ENCODE results near the gene CSNK1A1. TPM values are rescaled to one million over a fixed set of nuclear protein-coding genes. Genes with fewer than 3 reads are reported as not detected.

CSNK1A1 gene
- total RNA-seq, 4 donors from 2014 or later, result 157 to 252 (median 215) TPM

DNA sequence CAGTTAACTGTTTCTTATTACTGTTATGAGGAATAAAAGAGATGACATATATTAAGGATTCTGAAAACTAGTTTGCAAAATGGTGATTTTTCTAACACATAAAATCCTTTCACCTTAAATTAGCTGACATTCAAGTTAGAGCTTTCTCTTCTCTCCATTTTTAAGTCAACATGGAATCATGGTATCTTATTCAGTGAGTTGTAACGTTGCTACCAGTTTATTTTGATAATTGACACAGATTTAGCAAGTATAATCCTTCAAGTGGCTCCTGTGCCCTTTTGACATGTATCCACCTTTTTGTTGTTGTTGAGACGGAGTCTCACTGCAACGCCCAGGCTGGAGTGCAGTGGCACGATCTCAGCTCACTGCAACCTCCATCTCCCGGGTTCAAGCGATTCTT is 58.5 kb downstream of the CSNK1A1 start:
- H3K4me1 ChIP-seq, result peaks cover 32 to 40% of the 10 kb centered on the region in 2 donors
- in situ Hi-C loops (cut with MboI; ENCODE audit: low sequenced_read_pairs in 4 of 4), result no loop called here

DNA sequence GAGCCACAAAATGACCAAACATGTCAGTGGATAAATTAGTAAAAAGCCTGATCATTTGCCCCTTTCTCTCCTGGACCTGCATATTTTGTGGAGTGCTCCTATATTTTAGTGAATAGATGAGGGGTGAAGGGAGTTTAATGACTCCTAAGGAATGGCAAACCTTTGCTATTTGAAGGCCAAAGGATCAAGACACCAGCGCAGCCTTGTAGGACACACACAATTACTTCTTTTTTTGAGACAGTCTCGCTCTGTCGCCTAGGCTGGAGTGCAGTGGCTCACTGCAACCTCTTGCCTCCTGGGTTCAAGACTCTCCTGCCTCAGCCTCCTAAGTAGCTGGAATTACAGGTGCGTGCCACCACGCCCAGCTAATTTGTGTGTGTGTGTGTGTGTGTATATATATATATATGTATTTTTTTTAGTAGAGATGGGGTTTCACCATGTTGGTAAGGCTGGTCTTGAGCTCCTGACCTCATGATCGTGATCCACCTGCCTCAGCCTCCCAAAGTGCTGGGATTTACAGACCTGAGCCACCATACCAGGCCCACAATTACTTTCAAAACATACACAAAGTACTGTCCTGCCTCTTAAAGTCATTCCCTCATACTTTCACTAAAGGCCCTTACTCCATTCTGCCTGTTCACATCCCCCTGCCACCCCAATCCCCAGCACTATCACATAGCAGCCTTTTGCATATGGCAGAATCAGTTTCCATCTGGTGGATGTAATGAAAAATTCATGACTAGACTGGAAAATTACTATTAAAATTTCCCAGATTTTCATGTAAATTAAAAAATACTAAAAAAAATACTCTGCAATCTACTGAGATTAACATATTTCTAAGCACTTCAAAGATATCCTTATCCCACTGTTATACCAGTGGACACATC is 60.4 kb downstream of the CSNK1A1 start:
- no peak for DNase-seq
- no peaks in the 10 kb centered on the region for H3K27me3 ChIP-seq
- no peak overlapping the region for H3K4me3 ChIP-seq
- TF ChIP-seq, protein P1, sequence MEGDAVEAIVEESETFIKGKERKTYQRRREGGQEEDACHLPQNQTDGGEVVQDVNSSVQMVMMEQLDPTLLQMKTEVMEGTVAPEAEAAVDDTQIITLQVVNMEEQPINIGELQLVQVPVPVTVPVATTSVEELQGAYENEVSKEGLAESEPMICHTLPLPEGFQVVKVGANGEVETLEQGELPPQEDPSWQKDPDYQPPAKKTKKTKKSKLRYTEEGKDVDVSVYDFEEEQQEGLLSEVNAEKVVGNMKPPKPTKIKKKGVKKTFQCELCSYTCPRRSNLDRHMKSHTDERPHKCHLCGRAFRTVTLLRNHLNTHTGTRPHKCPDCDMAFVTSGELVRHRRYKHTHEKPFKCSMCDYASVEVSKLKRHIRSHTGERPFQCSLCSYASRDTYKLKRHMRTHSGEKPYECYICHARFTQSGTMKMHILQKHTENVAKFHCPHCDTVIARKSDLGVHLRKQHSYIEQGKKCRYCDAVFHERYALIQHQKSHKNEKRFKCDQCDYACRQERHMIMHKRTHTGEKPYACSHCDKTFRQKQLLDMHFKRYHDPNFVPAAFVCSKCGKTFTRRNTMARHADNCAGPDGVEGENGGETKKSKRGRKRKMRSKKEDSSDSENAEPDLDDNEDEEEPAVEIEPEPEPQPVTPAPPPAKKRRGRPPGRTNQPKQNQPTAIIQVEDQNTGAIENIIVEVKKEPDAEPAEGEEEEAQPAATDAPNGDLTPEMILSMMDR (IDR thresholded peaks at IDR 0.05 in 4 of 5, conservative IDR thresholded peaks at IDR 0.05 in 1 of 5), result no peak
- TF ChIP-seq POLR2A (IDR thresholded peaks at IDR 0.05), result no peak
- peaks cover 0 to 11% of the 10 kb centered on the region in 2 donors for H3K36me3 ChIP-seq
- H3K4me1 ChIP-seq, result peaks cover 50 to 58% of the 10 kb centered on the region in 2 donors
- H3K27ac ChIP-seq, result no peak overlapping the region
- H3K9me3 ChIP-seq, result no peaks in the 10 kb centered on the region
- intact Hi-C loops (cut with DNase I; ENCODE audit: low total_unique reads), result no loop called here
- in situ Hi-C loops (cut with MboI; ENCODE audit: low sequenced_read_pairs in 4 of 4), result no loop called here
- no peak for ATAC-seq

More for the DNA sequence above, 58.5 kb downstream of the CSNK1A1 start:
- H3K4me3 ChIP-seq, result no peak overlapping the region
- ATAC-seq (no peak), DNase-seq (no peak)
- no peaks in the 10 kb centered on the region for H3K9me3 ChIP-seq
- H3K27ac ChIP-seq, result peak overlapping the region; percentile 6 to 35 (median 15)
- intact Hi-C loops (cut with DNase I; ENCODE audit: low total_unique reads), result no loop called here
- H3K27me3 ChIP-seq, result no peaks in the 10 kb centered on the region
- no peak for TF ChIP-seq POLR2A (IDR thresholded peaks at IDR 0.05)
- TF ChIP-seq, protein P1 (IDR thresholded peaks at IDR 0.05 in 4 of 5, conservative IDR thresholded peaks at IDR 0.05 in 1 of 5), result no peak
- peaks cover 3 to 25% of the 10 kb centered on the region in 2 donors for H3K36me3 ChIP-seq

DNA sequence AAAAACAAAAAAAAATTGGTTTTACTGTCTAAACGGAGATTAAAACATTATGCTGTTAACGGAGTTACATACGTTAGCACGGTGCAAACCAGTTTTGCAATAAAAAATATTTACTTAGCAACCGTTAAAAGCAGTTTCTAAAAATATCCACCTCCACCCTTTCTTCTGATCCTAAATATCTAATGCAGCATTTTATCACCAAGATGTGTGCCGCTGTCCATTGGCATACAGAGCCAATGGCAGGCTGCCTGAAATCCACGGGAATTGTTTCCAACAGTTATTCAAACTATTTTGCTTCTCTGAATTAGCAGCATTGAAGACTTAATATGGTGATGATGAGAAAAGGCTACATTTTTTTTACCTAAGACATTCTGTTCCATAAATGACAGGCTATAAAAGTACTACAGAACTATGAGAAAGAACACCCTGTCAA is 61.6 kb downstream of the CSNK1A1 start:
- Histone ChIP-seq H3K27ac (peak overlapping the region in 2 of 4 donors; percentile 44 to 87), H3K27me3 (no peaks in the 10 kb centered on the region), H3K9me3 (no peaks in the 10 kb centered on the region), H3K4me3 (no peak overlapping the region), H3K36me3 (peaks cover 0 to 4% of the 10 kb centered on the region in 2 donors), H3K4me1 (peaks cover 59 to 66% of the 10 kb centered on the region in 2 donors)
- in situ Hi-C loops (cut with MboI; ENCODE audit: low sequenced_read_pairs in 4 of 4), result no loop called here
- ATAC-seq (no peak), DNase-seq (no peak)
- intact Hi-C loops (cut with DNase I; ENCODE audit: low total_unique reads), result no loop called here
- TF ChIP-seq POLR2A (IDR thresholded peaks at IDR 0.05), result no peak
- TF ChIP-seq, protein P1 (IDR thresholded peaks at IDR 0.05 in 4 of 5, conservative IDR thresholded peaks at IDR 0.05 in 1 of 5), result no peak

DNA sequence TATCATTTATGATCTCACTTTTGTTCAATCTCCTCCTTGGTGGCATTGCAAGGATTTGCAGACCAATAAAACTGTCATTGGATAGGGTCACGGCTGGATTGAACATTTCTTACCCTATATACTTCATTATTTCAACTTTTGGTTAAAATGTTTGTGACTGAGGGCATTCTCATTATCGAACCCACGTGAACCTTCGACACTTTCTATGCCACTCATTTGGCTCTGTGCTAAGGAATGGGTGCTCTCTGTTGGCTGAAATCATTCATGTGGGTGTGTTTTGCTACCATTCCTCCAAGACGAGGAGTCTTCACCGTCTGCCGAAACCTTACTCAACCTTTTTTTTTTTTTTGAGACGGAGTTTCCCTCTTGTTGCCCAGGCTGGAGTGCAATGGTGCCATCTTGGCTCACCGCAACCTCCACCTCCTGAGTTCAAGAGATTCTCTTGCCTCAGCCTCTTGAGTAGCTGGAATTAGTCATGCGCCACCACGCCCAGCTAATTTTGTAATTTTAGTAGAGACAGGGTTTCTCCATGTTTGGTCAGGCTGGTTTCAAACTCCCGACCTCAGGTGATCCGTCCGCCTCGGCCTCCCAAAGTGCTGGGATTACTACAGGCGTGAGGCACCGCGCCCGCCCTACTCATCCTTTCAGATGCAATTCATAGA is 62.5 kb downstream of the CSNK1A1 start:
- TF ChIP-seq, protein P1 (IDR thresholded peaks at IDR 0.05 in 4 of 5, conservative IDR thresholded peaks at IDR 0.05 in 1 of 5), result no peak
- no peak for TF ChIP-seq POLR2A (IDR thresholded peaks at IDR 0.05)
- intact Hi-C loops (cut with DNase I; ENCODE audit: low total_unique reads), result no loop called here
- Histone ChIP-seq H3K4me1 (peaks cover 52 to 62% of the 10 kb centered on the region in 2 donors), H3K36me3 (no peaks in the 10 kb centered on the region), H3K27me3 (no peaks in the 10 kb centered on the region), H3K4me3 (no peak overlapping the region), H3K9me3 (no peaks in the 10 kb centered on the region), H3K27ac (peak overlapping the region; percentile 84 to 87 (median 85))
- ATAC-seq, result no peak
- in situ Hi-C loops (cut with MboI; ENCODE audit: low sequenced_read_pairs in 4 of 4), result no loop called here
- peak in 1 of 2 donors; percentile 63 for DNase-seq
